Measurements from ENCODE around the gene CDK14. TPM values are rescaled to one million over a fixed set of nuclear protein-coding genes. Genes with fewer than 3 reads are reported as not detected.

CDK14 gene
- total RNA-seq, 1 donor from 2014 or later: 77.9 TPM

- FAIRE-seq (no peak), DNase-seq (ENCODE audit: low spot score in 2 of 2) (no peak)
These were observed 376.9 kb downstream of the CDK14 start for GRCh38 chr7:90972906-90973550.

- no peak for DNase-seq (ENCODE audit: low spot score in 2 of 2)
- no peak for FAIRE-seq
These were observed 380.9 kb downstream of the CDK14 start for GRCh38 chr7:90977056-90977455.

DNA sequence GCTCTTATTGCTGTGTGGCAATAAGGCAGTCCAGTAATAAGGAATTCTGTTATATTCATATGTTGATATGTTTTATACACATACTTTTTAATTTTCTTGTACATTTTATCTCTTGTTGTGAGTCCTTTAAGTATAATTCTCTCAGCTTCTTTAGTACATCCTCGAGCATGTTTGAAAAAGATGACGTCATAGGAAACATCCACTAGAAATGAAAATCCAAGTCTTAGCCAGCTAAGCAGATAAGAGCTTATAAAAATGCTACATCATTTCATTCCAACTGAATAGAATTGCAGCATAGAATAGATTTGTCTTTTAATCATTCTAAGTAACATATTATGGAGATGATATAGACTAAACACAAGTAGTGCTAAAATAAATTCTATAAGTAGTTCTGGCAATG, 384.4 kb downstream of the CDK14 start:
- FAIRE-seq (no peak), DNase-seq (ENCODE audit: low spot score in 2 of 2) (no peak)

- DNase-seq (ENCODE audit: low spot score in 2 of 2) (no peak), FAIRE-seq (no peak)
These were observed 386.1 kb downstream of the CDK14 start for GRCh38 chr7:90982228-90982627.

DNA sequence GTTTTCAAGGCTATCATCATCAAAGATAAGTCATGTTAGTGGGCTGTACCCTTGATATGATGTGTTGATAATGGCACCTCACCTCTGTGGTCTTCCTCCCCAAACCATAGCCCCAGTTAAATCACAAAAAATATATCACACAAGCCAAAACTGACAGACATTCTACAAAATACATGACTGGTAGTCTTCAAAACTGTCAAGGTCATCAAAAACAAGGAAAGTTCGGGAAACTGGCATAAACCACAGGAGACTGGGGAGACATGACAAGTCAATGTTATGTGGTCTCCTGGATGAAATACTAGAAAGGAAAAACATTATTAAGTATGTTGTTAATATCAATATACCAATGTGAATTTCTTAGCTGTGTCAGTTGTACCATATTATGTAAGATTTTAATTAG, 388.6 kb downstream of the CDK14 start:
- FAIRE-seq (no peak), DNase-seq (ENCODE audit: low spot score in 2 of 2) (no peak)

DNA sequence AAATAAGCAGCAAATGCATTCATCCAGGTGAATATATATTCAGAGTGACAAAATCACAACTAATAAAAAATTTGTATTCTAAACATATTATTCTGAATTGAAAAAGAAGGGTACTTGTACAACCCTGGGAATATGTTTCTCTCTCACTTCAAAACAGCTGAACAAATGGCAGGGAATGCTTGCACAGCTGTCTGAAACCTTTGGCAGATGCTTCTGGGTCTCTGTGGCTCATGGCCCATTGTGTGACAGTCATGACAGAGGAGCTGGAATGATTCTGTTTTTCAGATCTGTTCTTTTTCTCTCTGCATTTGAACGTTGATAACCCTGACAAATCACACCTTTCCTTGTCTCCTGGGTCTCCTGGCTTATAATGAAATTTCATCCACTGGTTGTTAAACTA, 392.4 kb downstream of the CDK14 start:
- DNase-seq (ENCODE audit: low spot score in 2 of 2) (no peak), FAIRE-seq (no peak)

- FAIRE-seq (no peak), DNase-seq (ENCODE audit: low spot score in 2 of 2) (no peak)
These were observed 393.1 kb downstream of the CDK14 start for GRCh38 chr7:90988996-90989765.

DNA sequence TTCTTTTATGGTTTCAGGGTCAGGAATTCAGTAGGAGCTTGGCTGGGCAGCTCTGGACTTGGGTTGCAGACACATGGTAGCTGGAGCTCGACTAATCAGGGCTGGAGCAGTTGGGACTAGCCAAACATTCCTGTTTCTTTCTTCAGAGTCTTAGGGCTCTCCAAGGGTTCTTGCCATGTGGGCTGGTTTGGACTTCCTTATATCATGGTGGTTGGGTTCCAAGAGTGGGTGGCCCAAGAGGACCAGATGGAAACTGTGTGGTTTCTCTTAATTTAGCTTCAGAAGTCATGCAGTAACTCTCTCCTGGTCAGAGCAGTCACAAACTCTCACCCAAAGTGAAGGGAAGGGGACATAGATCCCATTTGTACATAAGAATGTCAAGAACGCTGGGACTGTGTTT, 398.0 kb downstream of the CDK14 start:
- no peak for FAIRE-seq
- no peak for DNase-seq (ENCODE audit: low spot score in 2 of 2)

DNA sequence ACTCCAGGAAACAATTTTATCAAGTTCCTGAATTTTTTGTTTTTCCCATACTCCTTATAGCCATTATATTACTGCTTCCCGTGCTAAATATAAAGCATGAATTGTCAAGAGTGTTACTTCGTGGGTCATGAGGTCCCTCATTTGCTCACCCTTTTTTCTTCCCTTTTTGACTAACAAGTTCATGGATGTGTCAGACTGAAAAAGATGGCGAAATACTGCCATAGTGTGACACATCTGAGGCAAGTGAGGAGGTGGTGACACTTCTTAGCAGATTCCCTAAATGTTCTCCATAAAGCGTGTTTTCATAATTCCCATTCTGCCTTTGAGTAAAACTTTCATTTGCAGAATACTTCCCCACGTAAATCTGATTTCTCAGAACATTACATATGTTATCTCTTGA, 398.5 kb downstream of the CDK14 start:
- DNase-seq (ENCODE audit: low spot score in 2 of 2) (no peak), FAIRE-seq (no peak)

DNA sequence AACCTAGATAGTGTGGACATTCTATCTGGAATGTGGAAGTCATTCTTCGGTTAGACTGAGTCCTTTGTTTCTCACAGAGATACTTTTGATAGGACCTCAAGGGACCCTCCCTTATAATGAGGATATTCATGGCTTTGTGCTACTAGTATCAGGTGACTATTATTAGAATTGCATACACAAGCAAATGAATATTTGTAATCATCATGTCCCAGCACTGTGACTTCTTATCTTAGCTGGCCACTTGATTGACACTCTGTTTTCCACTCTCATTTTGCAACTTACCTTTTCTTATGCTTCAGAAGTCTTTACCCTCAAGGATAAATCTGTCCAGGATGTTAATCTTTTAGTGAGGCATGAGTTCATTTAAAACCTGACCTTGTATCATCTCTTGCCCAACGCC, 399.9 kb downstream of the CDK14 start:
- no peak for DNase-seq (ENCODE audit: low spot score in 2 of 2)
- no peak for FAIRE-seq

DNA sequence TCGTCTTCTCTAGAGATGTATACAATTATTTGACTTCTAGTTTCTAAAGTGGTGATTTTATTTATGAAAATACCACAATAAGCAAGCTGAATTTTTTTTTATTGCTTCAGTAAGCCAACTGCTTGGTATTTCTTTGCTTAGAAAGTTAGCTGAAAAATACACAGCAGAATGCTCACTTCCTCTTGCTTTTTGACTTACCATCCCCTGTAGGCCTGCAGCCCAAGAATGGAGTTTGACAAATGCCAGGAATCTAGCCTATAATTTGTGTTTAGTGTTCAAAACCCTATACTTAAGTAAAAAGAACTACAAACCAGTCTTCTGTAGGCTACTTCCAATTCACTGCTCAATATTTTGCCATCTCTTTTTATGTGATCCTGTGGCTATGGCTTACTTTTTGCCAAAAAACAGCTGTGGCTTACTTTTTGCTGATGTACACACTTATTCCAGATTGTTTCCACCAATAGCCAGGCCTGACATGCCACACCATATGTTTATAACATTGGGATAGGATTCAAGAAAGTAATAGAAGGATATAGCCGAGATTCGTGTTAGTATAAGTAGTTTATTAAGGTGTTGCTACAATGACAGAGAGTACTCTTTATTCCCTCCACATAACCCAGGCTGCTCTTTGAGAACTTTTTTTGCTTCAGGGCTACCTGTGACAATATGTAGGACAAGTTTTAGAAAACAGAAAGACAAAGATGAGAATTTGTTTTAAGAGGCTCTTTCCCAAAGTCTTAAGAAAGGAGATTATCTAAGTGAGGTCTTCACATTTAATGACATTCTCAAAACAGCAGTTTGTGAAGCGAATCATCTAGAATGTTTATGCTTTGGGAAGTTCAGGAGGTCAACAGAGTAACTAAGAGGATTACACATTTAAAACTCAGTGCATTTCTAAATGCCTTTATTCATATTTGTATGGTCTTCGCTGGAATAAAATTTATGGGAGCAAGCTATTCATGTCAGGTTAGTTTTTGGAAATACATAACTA, 404.2 kb downstream of the CDK14 start:
- DNase-seq (ENCODE audit: low spot score in 2 of 2): no peak
- no peak for FAIRE-seq

- FAIRE-seq: no peak
- DNase-seq (ENCODE audit: low spot score in 2 of 2): no peak
These were observed 408.9 kb downstream of the CDK14 start for GRCh38 chr7:91005024-91005423.

- DNase-seq (ENCODE audit: low spot score in 2 of 2): no peak
- no peak for FAIRE-seq
These were observed 409.7 kb downstream of the CDK14 start for GRCh38 chr7:91005841-91006240.

- DNase-seq (ENCODE audit: low spot score in 2 of 2): no peak
- no peak for FAIRE-seq
These were observed 411.2 kb downstream of the CDK14 start for GRCh38 chr7:91007371-91007770.

DNA sequence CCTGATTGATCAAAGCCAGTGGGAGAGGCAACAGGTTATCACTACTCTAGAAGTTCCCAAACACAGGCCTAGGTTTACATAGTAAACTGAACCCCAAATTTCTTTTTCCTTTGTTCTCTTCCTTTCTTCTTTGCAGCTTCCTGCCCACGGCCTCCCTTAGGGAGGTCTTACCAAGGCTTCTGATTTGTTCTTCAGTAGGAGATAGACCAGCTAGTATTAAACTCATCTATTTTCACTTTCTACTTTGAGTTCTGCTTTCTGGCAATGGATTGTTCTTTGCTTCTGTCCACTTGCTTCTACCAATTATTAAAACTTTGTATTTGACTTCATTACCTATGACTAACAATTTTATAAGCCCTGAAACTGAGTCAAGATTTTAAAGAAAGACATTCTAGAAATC, 417.0 kb downstream of the CDK14 start:
- FAIRE-seq: no peak

DNA sequence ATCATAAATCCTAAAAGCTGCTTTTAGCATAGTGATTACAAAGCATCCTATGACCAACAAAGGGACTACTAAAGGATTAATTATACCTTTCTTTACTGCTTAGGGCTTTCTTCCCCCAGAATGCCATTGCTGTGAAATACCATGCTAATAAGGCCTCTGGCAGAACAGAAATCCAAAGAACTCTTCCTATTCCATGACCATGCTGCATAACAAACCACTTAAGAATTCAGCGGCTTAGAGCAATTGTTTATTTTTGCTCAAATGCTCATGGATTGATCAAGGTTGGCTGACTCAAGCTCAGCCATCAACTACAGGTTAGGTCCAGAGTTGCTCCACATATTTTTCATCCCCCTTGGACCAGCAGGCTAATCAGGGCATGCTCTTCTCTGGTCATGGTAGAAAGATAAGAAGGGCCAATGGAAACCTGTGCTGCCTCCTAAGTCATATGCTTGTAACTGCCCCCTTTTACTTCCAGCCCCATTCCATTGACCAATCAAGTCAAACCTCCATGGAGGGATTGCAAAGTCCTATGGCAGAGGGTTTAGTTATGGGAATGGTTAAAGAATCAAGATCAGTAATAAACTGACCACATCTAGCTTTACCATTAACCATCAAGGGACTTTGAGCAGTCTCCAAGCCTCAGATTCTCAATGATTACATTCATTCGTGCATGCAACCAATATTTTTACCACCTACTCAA, 423.7 kb downstream of the CDK14 start:
- DNase-seq (ENCODE audit: low spot score in 2 of 2): no peak
- no peak for FAIRE-seq

More for the DNA sequence above, 417.0 kb downstream of the CDK14 start:
- DNase-seq (ENCODE audit: low spot score in 2 of 2): no peak

DNA sequence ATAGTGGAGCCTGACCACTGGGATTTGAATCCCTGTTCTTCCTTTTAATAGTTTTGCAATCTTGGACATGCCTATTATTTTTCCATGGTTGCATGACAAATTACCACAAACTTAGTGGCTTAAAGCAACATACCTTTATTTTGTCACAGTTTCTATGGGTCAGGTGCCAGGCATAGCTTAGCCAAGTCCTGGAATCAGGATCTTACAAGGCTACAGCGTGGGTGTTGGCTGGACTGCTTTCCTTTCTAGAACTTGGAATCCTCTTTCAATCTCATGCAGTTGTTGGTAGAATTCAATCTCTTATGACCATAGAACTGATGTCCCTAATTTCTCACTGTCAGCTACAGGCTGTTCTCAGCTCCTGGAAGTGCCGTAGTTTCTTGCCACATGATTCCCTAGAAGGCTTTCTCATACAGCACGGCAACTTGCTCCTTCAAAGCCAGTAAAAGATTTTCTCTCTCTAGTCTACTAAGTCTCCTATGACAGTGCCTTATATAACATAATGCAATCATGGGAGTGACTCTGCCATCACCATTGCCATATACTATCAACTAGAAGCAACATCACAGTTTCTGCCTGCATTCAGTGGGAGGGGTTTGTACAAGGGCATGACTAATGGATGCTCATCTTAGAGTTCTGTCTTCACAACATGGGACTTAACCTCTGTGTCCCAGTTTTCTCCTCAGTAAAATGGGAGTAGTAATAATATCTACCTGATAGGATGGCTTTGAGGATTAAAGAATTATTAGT, 424.7 kb downstream of the CDK14 start:
- DNase-seq (ENCODE audit: low spot score in 2 of 2): no peak
- FAIRE-seq: no peak

GRCh38 chr7:91021956-91022355, 425.8 kb downstream of the CDK14 start:
- DNase-seq (ENCODE audit: low spot score in 2 of 2): no peak
- no peak for FAIRE-seq

DNA sequence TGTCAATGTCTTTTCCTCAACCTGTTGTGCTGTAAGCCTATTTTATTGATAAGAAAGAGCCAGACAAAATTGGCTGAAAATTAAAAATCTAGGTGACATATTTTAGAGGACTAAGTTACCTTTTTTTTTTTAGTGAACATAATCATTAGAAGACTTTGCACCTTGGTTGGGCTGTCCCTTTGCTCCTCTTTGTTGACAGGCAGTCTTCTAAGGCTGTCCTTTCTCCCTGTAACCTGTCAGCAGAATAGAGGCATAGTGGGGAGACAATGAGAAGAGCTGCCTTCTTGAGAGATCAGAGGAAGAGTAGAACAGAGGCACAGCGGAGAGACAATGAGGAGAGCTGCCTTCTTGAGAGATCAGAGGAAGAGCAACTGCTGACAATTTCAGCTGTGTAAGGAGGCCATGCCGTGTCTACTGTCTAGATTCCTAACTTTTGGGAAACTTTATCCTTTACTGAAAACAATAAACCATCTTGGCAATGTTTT, 429.8 kb downstream of the CDK14 start:
- no peak for FAIRE-seq
- DNase-seq (ENCODE audit: low spot score in 2 of 2): no peak

DNA sequence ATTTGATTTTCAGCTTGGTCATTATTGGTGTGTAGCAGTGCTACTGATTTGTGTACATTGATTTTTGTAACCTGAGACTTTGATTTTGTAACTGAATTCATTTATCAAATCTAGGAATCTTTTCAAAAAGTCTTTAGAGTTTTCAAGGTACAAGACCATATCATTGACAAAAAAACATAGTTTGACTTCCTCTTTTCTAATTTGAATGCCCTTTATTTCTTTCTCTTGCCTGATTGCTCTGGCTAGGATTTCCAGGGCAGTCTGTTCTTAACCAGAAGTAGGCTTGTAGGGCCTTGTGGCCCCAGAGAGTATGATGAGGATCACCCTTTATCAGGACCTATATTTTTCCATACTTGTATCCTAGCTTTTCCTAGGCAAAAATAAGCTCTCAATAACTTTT, 433.6 kb downstream of the CDK14 start:
- FAIRE-seq (no peak), DNase-seq (ENCODE audit: low spot score in 2 of 2) (no peak)
